ENCODE results near the gene SRBD1.
"Not testable (repeated sequence)": the region's sequence is repeated elsewhere in the genome, so short reads cannot be mapped to it uniquely, and the experiment has no call there.

SRBD1 gene

DNA sequence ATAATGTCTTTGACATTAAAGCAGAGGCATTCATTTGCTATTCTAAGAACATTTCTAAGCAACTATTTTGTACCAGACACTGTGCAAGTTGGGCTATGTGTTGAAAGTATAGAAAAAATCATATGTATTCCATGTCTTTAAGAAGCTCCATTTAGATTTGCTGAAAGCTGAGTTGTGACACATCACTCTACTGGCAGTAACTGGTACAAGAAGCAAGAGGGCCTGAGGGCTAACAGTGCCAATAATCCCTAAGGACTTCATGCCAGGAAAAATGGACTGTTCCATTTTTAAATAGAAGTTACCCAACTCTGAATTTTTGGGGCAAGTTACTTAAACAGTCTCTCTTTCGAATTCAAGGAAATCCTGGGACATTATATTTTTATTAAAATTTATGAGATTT, 178.7 kb downstream of the SRBD1 start:
- Histone ChIP-seq H3K27me3 (replicated peaks; ENCODE audit: control insufficient read depth, insufficient read depth, low read length) (no peaks in the 10 kb centered on the region), H3K36me3 (ENCODE audit: control insufficient read depth, insufficient read depth, low read length) (no peaks in the 10 kb centered on the region), H3K4me3 (replicated peaks; ENCODE audit: low read depth, low read length) (no peak overlapping the region)
- TF ChIP-seq, protein P1, sequence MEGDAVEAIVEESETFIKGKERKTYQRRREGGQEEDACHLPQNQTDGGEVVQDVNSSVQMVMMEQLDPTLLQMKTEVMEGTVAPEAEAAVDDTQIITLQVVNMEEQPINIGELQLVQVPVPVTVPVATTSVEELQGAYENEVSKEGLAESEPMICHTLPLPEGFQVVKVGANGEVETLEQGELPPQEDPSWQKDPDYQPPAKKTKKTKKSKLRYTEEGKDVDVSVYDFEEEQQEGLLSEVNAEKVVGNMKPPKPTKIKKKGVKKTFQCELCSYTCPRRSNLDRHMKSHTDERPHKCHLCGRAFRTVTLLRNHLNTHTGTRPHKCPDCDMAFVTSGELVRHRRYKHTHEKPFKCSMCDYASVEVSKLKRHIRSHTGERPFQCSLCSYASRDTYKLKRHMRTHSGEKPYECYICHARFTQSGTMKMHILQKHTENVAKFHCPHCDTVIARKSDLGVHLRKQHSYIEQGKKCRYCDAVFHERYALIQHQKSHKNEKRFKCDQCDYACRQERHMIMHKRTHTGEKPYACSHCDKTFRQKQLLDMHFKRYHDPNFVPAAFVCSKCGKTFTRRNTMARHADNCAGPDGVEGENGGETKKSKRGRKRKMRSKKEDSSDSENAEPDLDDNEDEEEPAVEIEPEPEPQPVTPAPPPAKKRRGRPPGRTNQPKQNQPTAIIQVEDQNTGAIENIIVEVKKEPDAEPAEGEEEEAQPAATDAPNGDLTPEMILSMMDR (IDR thresholded peaks at IDR 0.05; ENCODE audit: insufficient read depth, low read length, poor library complexity, severe bottlenecking): no peak
- DNase-seq (ENCODE audit: extremely low read depth, insufficient read length): no peak

GRCh38 chr2:45426025-45426424, 185.0 kb downstream of the SRBD1 start:
- not testable (repeated sequence) for H3K27me3 ChIP-seq (replicated peaks; ENCODE audit: control insufficient read depth, insufficient read depth, low read length); H3K4me3 ChIP-seq (replicated peaks; ENCODE audit: low read depth, low read length); DNase-seq (ENCODE audit: extremely low read depth, insufficient read length)

DNA sequence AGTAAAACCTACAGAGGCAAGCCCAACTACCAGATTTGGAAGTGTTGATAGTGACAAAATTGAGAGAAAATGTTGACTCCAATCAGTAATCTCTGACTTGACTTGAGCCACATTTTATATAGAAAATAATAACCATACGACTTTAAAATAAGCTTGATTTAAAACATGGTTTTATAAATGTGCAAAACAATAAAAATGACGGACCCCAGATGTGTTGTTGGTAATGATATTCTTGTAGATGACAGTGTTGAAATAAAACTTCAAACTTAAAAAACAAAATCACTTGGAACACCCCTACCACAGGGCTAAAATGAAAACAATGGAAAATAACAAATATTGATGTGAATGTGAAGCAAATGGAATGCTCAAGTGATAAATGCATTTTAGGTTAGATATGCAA, 188.1 kb downstream of the SRBD1 start:
- TF ChIP-seq, protein P1 (IDR thresholded peaks at IDR 0.05; ENCODE audit: insufficient read depth, low read length, poor library complexity, severe bottlenecking): no peak
- H3K36me3 ChIP-seq (ENCODE audit: control insufficient read depth, insufficient read depth, low read length): no peaks in the 10 kb centered on the region
- DNase-seq (ENCODE audit: extremely low read depth, insufficient read length): no peak

More at GRCh38 chr2:45426025-45426424, 185.0 kb downstream of the SRBD1 start:
- H3K36me3 ChIP-seq (ENCODE audit: control insufficient read depth, insufficient read depth, low read length): not testable (repeated sequence)

DNA sequence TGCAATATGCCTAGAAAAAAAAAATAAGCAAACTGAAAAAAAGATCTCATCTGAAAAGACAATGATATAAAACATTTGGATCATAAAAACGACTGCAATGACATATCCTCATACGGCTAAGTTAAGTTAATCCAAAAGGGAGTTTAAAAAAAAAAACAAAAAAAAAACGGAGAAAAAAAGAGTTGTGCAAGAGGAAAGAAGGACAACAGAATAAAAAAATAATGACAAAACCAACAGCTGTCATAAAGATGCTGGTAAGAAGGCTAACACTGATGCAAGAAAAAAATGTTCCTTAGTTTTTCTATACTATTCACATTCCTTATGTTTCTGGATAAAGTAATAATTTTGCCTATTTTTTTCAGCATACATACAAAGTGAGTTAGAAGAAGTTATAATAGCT, 192.5 kb downstream of the SRBD1 start:
- no peak for DNase-seq (ENCODE audit: extremely low read depth, insufficient read length)
- TF ChIP-seq, protein P1 (IDR thresholded peaks at IDR 0.05; ENCODE audit: insufficient read depth, low read length, poor library complexity, severe bottlenecking): no peak
- H3K27me3 ChIP-seq (replicated peaks; ENCODE audit: control insufficient read depth, insufficient read depth, low read length): no peaks in the 10 kb centered on the region
- no peak overlapping the region for H3K4me3 ChIP-seq (replicated peaks; ENCODE audit: low read depth, low read length)
- H3K36me3 ChIP-seq (ENCODE audit: control insufficient read depth, insufficient read depth, low read length): no peaks in the 10 kb centered on the region; the same call in 1 of the 2 replicates

More for the DNA sequence above, 188.1 kb downstream of the SRBD1 start:
- no peak overlapping the region for H3K4me3 ChIP-seq (replicated peaks; ENCODE audit: low read depth, low read length)
- H3K27me3 ChIP-seq (replicated peaks; ENCODE audit: control insufficient read depth, insufficient read depth, low read length): no peaks in the 10 kb centered on the region

- TF ChIP-seq, protein P1 (IDR thresholded peaks at IDR 0.05; ENCODE audit: insufficient read depth, low read length, poor library complexity, severe bottlenecking): no peak
- no peaks in the 10 kb centered on the region for H3K27me3 ChIP-seq (replicated peaks; ENCODE audit: control insufficient read depth, insufficient read depth, low read length)
- DNase-seq (ENCODE audit: extremely low read depth, insufficient read length): no peak
- no peaks in the 10 kb centered on the region; the same call in 1 of the 2 replicates for H3K36me3 ChIP-seq (ENCODE audit: control insufficient read depth, insufficient read depth, low read length)
- no peak overlapping the region for H3K4me3 ChIP-seq (replicated peaks; ENCODE audit: low read depth, low read length)
Observed at GRCh38 chr2:45415534-45416123, 195.4 kb downstream of the SRBD1 start.

- TF ChIP-seq, protein P1 (IDR thresholded peaks at IDR 0.05; ENCODE audit: insufficient read depth, low read length, poor library complexity, severe bottlenecking): no peak
- H3K4me3 ChIP-seq (replicated peaks; ENCODE audit: low read depth, low read length): no peak overlapping the region
- H3K36me3 ChIP-seq (ENCODE audit: control insufficient read depth, insufficient read depth, low read length): no peaks in the 10 kb centered on the region; the same call in 1 of the 2 replicates
- H3K27me3 ChIP-seq (replicated peaks; ENCODE audit: control insufficient read depth, insufficient read depth, low read length): no peaks in the 10 kb centered on the region
- DNase-seq (ENCODE audit: extremely low read depth, insufficient read length): no peak
Observed at GRCh38 chr2:45412754-45413379, 198.2 kb downstream of the SRBD1 start.
